ENCODE data around the gene TMEM170A. TPM values are rescaled to one million over a fixed set of nuclear protein-coding genes. Genes with fewer than 3 reads are reported as not detected.

The TMEM170A gene
- total RNA-seq, 1 experiment from 2014 or later: 45.6 TPM

GRCh38 chr16:75443298-75443697 lies 21.2 kb downstream of the TMEM170A start (continued):
- no peak for TF ChIP-seq ZNF532 (CRISPR knock-in tag; IDR thresholded peaks at IDR 0.05; ENCODE audit: borderline replicate concordance)
- TF ChIP-seq OVOL2 (CRISPR knock-in tag; IDR thresholded peaks at IDR 0.05; ENCODE audit: borderline replicate concordance): no peak
- TF ChIP-seq ATF2 (CRISPR knock-in tag; IDR thresholded peaks at IDR 0.05; ENCODE audit: borderline replicate concordance, low read depth): no peak
- TF ChIP-seq PRRX2 (CRISPR knock-in tag; IDR thresholded peaks at IDR 0.05): no peak
- no peak for TF ChIP-seq NFATC4 (CRISPR knock-in tag; IDR thresholded peaks at IDR 0.05)
- no peak for TF ChIP-seq SP1 (CRISPR knock-in tag; conservative IDR thresholded peaks at IDR 0.05)

- peak; percentile 70 for ATAC-seq
- H3K9me3 Mint-ChIP-seq: peaks cover 9% of the 10 kb centered on the region
- DNase-seq (ENCODE audit: low spot score): peak; percentile 22
- H3K27ac Mint-ChIP-seq: peak overlapping the region; percentile 97
- ChIA-PET CTCF (interaction anchor here (0.9 to 2.9 kb wide), 10 partner anchors 32 to 235 kb away, joined by 3 to 20 read pairs (median 6); partner anchors contain the start of genes ADAT1, CHST6 and TMEM170A), POLR2A (interaction anchor here (0.7 to 1.6 kb wide), 7 partner anchors 20 to 189 kb away, joined by 3 to 9 read pairs (median 4); partner anchors contain the start of genes CHST6 and TMEM231)
- peaks cover 8% of the 10 kb centered on the region for H3K27me3 Mint-ChIP-seq (ENCODE audit: low read depth)
- H3K36me3 Mint-ChIP-seq: peaks cover 12% of the 10 kb centered on the region
- H3K4me3 Mint-ChIP-seq: peak overlapping the region; percentile 79
- peaks cover 18% of the 10 kb centered on the region for H3K4me1 Mint-ChIP-seq
- TF ChIP-seq USF2 (CRISPR knock-in tag; IDR thresholded peaks at IDR 0.05) (peak; percentile 53; the same call in 1 of the 2 replicates), AR (CRISPR knock-in tag; IDR thresholded peaks at IDR 0.05) (no peak), ETV6 (CRISPR knock-in tag; IDR thresholded peaks at IDR 0.05) (0 out of 2 replicates have a peak, but pooled peaks have one; percentile 24), ZBTB43 (CRISPR knock-in tag; IDR thresholded peaks at IDR 0.05) (0 out of 2 replicates have a peak, but pooled peaks have one; percentile 46), CREB1 (CRISPR knock-in tag; IDR thresholded peaks at IDR 0.05) (peak; percentile 62; the same call in 1 of the 2 replicates), ZNF219 (CRISPR knock-in tag; IDR thresholded peaks at IDR 0.05; ENCODE audit: borderline replicate concordance) (no peak), TEAD4 (CRISPR knock-in tag; IDR thresholded peaks at IDR 0.05) (0 out of 2 replicates have a peak, but pooled peaks have one; percentile 25), ARID4B (CRISPR knock-in tag; IDR thresholded peaks at IDR 0.05; ENCODE audit: borderline replicate concordance) (no peak), MYBL2 (CRISPR knock-in tag; IDR thresholded peaks at IDR 0.05) (0 out of 2 replicates have a peak, but pooled peaks have one; percentile 65), MAX (CRISPR knock-in tag; IDR thresholded peaks at IDR 0.05) (peak; percentile 74), ZNF317 (CRISPR knock-in tag; IDR thresholded peaks at IDR 0.05; ENCODE audit: borderline replicate concordance, low read depth) (no peak), IRF2 (CRISPR knock-in tag; IDR thresholded peaks at IDR 0.05; ENCODE audit: borderline replicate concordance, low read depth) (no peak)
Measured at GRCh38 chr16:75433732-75434413, 30.6 kb downstream of the TMEM170A start.

Measured in WTC11 (cell line).